IPS-20b (cell line): ENCODE results near the gene CNTN5.

ENCODE experiments used
- H3K27ac ChIP-seq: one replicate; pipeline ENCODE4 v1.5.1; 2013; ENCODE audit warnings: low read length
- H3K27me3 ChIP-seq: 2 replicates; pipeline ENCODE4 v1.6.1; 2013; ENCODE audit warnings: mild to moderate bottlenecking, low read length, inconsistent platforms; ENCODE audit not compliant: insufficient read depth
- H3K36me3 ChIP-seq: 2 replicates; pipeline ENCODE4 v1.6.1; 2013; ENCODE audit warnings: low read depth, mild to moderate bottlenecking, inconsistent platforms, low read length, moderate library complexity; ENCODE audit not compliant: insufficient read depth
- H3K4me1 ChIP-seq: 2 replicates; pipeline ENCODE4 v1.6.1; 2013; ENCODE audit warnings: mild to moderate bottlenecking, control low read depth, inconsistent platforms, low read length, moderate library complexity; ENCODE audit not compliant: insufficient read depth
- H3K4me3 ChIP-seq: 2 replicates; pipeline ENCODE4 v1.5.1; 2013; ENCODE audit warnings: mild to moderate bottlenecking, low read length, inconsistent platforms
- H3K9ac ChIP-seq: 2 replicates; pipeline ENCODE4 v1.6.1; 2013; ENCODE audit warnings: low read depth, mild to moderate bottlenecking, inconsistent platforms, low read length, moderate library complexity
- H3K9me3 ChIP-seq: 2 replicates; pipeline ENCODE4 v1.6.1; 2013; ENCODE audit warnings: mild to moderate bottlenecking, low read depth, low read length, inconsistent platforms; ENCODE audit not compliant: insufficient read depth

CNTN5 gene

DNA sequence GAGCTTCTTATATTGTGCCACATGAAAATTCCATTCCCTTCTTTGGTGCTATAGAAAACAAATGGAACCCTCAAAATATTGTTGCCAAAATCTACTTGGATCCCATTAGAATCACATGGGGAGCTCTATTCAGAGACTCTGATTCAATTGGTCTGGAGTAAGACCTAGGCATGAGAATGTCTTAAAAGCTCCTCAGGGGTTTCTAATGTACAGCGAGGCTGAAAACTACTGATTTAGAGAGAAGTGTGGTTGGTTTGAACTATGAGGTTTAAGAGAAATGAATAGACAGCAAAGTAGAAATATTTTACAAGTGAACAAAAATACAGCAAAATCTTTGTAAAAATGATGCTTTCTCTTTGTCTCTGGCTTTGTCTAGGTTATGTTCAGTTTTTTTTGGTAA lies 514.7 kb downstream of the CNTN5 start:
- H3K4me1 ChIP-seq = no peaks in the 10 kb centered on the region
- H3K27ac ChIP-seq = no peak overlapping the region
- no peaks in the 10 kb centered on the region for H3K36me3 ChIP-seq
- H3K27me3 ChIP-seq = no peaks in the 10 kb centered on the region
- H3K9me3 ChIP-seq = no peaks in the 10 kb centered on the region
- no peak overlapping the region for H3K9ac ChIP-seq
- H3K4me3 ChIP-seq = no peak overlapping the region

DNA sequence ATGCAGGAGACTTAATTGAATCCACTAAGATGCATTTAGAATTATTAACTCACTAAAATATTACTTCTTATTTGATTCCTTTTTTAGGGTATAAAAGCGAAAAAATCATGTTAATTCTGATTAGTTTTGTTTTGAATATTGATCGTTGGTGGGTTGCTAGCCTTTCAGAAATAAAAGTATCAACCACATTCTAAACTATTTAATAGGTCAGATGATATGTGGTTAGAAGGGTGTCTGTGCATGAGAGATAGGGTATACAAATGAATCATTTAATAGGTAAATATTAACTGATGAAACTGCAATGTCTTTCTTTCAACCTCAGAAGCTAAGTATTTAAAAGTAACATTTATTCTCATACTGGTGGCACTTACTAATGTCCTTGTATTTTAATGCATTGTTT lies 515.1 kb downstream of the CNTN5 start:
- no peak overlapping the region for H3K4me3 ChIP-seq
- H3K27ac ChIP-seq = no peak overlapping the region
- no peaks in the 10 kb centered on the region for H3K36me3 ChIP-seq
- H3K27me3 ChIP-seq = no peaks in the 10 kb centered on the region
- H3K4me1 ChIP-seq = no peaks in the 10 kb centered on the region
- no peak overlapping the region for H3K9ac ChIP-seq
- no peaks in the 10 kb centered on the region for H3K9me3 ChIP-seq

GRCh38 chr11:99537681-99538080 lies 516.9 kb downstream of the CNTN5 start:
- Histone ChIP-seq H3K4me3 (no peak overlapping the region), H3K27me3 (no peaks in the 10 kb centered on the region), H3K36me3 (no peaks in the 10 kb centered on the region), H3K9ac (no peak overlapping the region), H3K27ac (no peak overlapping the region), H3K4me1 (no peaks in the 10 kb centered on the region), H3K9me3 (no peaks in the 10 kb centered on the region)

- Histone ChIP-seq H3K36me3 (no peaks in the 10 kb centered on the region), H3K9ac (no peak overlapping the region), H3K4me3 (no peak overlapping the region), H3K4me1 (no peaks in the 10 kb centered on the region), H3K9me3 (no peaks in the 10 kb centered on the region), H3K27ac (no peak overlapping the region), H3K27me3 (no peaks in the 10 kb centered on the region)
These were observed 524.9 kb downstream of the CNTN5 start for GRCh38 chr11:99545616-99546015.

GRCh38 chr11:99548264-99548663 lies 527.5 kb downstream of the CNTN5 start:
- Histone ChIP-seq H3K9me3 (no peaks in the 10 kb centered on the region), H3K27ac (no peak overlapping the region), H3K4me1 (no peaks in the 10 kb centered on the region), H3K9ac (no peak overlapping the region), H3K4me3 (no peak overlapping the region), H3K36me3 (no peaks in the 10 kb centered on the region), H3K27me3 (no peaks in the 10 kb centered on the region)

- Histone ChIP-seq H3K4me1 (no peaks in the 10 kb centered on the region), H3K9me3 (no peaks in the 10 kb centered on the region), H3K4me3 (no peak overlapping the region), H3K27me3 (no peaks in the 10 kb centered on the region), H3K9ac (no peak overlapping the region), H3K36me3 (no peaks in the 10 kb centered on the region), H3K27ac (no peak overlapping the region)
These were observed 533.6 kb downstream of the CNTN5 start for GRCh38 chr11:99554232-99554903.

DNA sequence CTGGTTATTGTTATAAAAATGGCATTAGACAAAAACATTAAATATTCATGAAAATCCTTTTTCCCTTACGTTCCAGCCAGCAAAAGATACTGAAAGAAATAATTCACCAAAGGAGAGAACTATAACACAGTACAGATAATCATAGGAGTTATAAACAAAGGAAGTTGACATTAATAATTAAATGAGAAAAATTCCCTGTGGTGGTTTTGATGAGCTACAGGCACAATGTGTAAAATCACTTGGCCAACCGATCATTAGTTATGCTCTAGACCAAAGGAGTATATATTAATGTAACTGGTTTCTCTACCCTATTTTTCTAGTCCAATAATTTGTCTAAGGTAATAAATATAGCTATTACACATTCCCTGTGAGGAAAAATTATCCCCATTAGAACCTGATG lies 534.7 kb downstream of the CNTN5 start:
- no peak overlapping the region for H3K9ac ChIP-seq

DNA sequence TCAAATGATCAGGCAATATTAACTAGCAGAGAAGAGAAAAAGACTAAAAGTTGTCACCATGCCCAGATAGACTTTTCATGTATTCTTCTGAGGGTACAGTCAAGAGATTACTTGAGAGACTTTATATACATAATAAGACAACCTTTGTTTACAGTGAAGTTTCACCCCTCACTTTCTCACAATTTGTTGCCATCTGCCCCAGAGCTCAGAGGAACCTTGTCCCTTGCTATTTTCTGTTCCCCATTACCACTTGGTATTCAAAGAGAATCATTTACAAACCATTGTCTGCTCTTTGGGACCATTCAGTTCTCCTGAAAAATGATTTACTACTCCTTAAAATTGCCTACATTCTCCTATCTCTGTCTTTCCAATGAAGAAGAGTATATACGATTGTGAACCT lies 544.6 kb downstream of the CNTN5 start:
- no peaks in the 10 kb centered on the region for H3K4me1 ChIP-seq
- no peaks in the 10 kb centered on the region for H3K27me3 ChIP-seq
- H3K9ac ChIP-seq = no peak overlapping the region
- no peak overlapping the region for H3K4me3 ChIP-seq
- H3K36me3 ChIP-seq = no peaks in the 10 kb centered on the region
- H3K9me3 ChIP-seq = no peaks in the 10 kb centered on the region
- H3K27ac ChIP-seq = no peak overlapping the region

More for the DNA sequence above, 534.7 kb downstream of the CNTN5 start:
- Histone ChIP-seq H3K4me1 (no peaks in the 10 kb centered on the region), H3K27me3 (no peaks in the 10 kb centered on the region), H3K9me3 (no peaks in the 10 kb centered on the region), H3K4me3 (no peak overlapping the region), H3K36me3 (no peaks in the 10 kb centered on the region), H3K27ac (no peak overlapping the region)

DNA sequence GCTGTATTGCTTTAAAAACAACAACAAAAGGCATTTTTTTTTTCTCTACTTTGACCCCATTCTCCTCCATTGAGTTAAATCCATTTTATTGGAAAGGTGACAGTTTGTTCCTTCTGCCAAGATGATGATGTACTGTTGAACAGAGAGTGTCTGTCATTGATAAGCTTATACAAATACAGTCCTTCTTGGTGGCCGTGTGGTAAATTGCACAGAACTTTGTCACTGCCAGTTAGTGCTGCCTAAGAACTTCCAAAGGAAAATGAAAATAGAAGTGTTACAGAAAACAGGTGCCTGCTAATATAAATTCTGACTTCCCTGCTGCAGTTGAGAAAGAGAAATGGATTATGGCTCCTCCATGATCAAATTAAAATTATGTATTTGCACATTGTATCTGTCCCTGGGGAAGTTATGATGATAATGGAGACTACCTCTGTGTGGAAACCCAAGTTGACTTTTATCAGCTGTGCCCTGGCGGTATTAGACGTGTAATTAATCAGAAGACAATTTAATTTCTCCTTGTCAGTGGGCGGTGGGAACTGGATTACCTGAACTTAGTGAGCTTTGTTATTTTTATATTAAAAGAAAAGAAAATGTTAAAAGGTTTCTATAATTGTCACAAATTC lies 546.7 kb downstream of the CNTN5 start:
- Histone ChIP-seq H3K4me3 (no peak overlapping the region), H3K27ac (no peak overlapping the region), H3K9ac (no peak overlapping the region), H3K27me3 (no peaks in the 10 kb centered on the region), H3K36me3 (no peaks in the 10 kb centered on the region), H3K9me3 (no peaks in the 10 kb centered on the region), H3K4me1 (no peaks in the 10 kb centered on the region)

DNA sequence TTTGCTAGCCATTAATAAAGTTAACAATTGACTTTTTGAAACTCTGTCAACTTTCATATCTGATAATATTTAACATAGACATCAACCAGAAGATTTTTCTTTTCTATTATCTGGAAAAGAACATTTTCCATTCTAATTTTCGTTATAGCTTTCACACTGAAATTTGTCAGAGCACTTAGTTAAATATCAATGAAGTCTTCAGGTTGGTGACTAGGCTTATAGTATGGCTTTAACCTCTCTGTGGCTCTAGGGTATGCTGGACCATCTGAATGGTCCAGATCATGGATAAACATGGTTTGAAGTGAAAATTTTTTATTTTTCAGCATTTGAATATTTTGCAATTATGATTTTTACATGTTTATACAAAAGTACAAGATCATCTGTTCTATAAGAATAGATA lies 548.1 kb downstream of the CNTN5 start:
- Histone ChIP-seq H3K9me3 (no peaks in the 10 kb centered on the region), H3K27me3 (no peaks in the 10 kb centered on the region), H3K4me3 (no peak overlapping the region), H3K27ac (no peak overlapping the region), H3K4me1 (no peaks in the 10 kb centered on the region), H3K36me3 (no peaks in the 10 kb centered on the region), H3K9ac (no peak overlapping the region)

- no peaks in the 10 kb centered on the region for H3K36me3 ChIP-seq
- H3K9ac ChIP-seq = no peak overlapping the region
- no peak overlapping the region for H3K4me3 ChIP-seq
- no peaks in the 10 kb centered on the region for H3K9me3 ChIP-seq
- no peaks in the 10 kb centered on the region for H3K27me3 ChIP-seq
- no peaks in the 10 kb centered on the region for H3K4me1 ChIP-seq
- H3K27ac ChIP-seq = no peak overlapping the region
These were observed 550.3 kb downstream of the CNTN5 start for GRCh38 chr11:99571094-99571493.

DNA sequence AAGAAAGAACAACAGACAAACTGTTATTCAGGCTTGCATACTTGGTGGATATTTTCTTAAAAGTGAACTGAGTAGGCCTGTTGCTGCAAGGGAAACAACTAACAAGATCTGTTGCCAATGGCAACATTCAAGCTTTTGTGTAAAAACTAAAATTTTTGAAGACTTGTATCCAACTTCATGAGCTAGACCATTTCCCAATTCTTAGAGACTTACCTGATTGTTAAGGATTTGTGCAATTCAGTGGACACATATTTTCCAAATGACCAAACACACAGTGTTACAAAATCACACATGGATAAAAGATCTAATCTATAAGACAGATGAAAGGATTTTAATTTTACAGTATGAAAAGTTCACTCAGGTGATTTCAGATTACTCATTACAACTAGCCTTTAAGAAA lies 564.1 kb downstream of the CNTN5 start:
- Histone ChIP-seq H3K36me3 (no peaks in the 10 kb centered on the region), H3K27me3 (no peaks in the 10 kb centered on the region), H3K9me3 (peaks cover 7% of the 10 kb centered on the region; the same call in 1 of the 2 replicates), H3K9ac (no peak overlapping the region), H3K27ac (no peak overlapping the region), H3K4me1 (no peaks in the 10 kb centered on the region), H3K4me3 (no peak overlapping the region)
